GM19099 (cell line): Measurements from ENCODE around the gene GALC.
A peak's percentile ranks its signal among the peaks of the same experiment; 100 is the strongest.

Experiments
- POLR2A ChIP-seq: IDR thresholded peaks from 3 replicates; pipeline ENCODE4 v1.6.1; 2011; ENCODE audit warnings: low read depth; ENCODE audit not compliant: insufficient read length; ENCODE audit errors: extremely low read depth

The GALC gene

DNA sequence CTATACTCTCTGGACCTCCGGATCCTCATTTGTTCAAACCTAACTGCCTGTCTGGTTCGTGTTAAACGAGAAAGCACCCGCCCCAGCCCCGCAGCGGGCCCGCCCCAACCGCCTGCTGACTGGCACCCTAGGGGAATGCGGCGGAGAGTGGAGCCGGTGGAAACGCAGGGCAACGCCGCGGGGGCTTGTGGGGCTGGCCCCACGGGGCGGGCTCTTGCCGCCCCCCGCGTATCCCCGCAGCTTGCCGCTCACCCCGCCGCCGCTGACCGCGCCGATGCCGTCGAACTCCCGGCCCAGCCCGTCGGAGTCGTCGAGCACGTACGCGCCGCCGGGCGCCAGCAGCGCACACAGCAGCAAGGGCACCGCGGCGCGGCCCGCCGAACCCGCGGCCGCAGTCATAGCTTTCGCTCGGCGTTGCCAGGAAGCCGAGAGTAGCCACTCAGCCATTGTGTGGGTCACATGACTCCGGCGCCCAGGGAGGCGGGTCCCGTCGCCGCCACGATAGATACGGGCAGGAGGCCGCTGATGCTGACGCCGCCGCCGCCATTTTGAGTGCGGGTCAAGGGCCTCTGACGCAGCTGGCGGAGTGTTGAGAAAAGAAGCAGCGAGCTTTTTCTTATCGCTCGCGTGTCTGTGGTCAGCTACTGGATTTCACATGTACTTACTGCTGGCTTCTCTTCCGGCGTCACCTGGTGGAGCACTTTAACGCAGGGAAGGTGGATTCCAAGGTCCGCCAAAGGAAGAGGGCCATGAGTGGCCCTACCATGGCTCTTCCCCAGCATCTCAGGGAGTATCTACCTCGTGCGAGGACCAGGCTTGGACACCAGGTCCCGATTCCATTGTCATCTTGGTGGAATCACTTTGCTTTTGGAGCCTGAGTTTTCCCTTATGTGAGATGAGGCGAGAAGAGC is at the start of gene GALC:
Gene GALC, minus strand, starts transcription at position 465 of the 911 bp plus-strand sequence. Its CDS starts 18 bp downstream, at position 447.
- peak; percentile 73 for TF ChIP-seq POLR2A

DNA sequence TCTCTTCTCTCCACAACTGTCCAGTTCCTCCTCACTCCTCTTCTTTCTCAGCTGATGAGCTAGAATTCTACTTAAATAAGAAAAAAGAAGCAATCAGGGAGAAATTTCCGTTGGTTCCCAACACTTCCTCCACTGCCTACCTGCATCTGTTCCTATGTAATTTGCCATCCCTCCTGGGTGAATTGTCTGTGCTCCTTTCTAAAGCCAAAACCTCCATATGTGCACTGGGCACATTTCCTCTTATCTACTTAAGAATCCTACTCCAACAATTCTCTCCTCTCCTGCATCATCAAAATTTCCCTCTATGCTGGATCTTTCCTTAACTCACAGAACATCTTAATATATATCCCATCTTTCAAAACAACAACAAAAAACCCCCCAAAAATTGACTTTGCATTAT is 47.2 kb upstream of the GALC start:
- no peak for TF ChIP-seq POLR2A

DNA sequence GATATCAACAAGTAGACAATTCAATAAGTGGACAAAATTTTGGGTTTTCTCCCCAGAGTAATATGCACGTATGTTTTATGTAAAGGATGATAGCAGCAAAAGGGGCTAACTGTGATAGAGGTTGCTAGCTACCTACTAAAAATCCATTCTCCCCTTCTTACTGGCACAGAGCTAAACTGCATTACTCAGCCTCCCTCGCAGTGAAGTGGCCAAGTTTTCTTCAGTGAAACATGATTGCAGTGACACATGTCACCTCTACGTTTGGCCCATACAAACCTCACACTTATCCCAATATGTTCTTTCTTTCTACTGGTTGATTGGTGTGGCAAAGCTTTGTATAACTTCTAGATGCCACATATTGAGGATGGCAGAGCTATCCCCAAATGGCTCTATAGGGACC is 46.2 kb upstream of the GALC start:
- no peak for TF ChIP-seq POLR2A

DNA sequence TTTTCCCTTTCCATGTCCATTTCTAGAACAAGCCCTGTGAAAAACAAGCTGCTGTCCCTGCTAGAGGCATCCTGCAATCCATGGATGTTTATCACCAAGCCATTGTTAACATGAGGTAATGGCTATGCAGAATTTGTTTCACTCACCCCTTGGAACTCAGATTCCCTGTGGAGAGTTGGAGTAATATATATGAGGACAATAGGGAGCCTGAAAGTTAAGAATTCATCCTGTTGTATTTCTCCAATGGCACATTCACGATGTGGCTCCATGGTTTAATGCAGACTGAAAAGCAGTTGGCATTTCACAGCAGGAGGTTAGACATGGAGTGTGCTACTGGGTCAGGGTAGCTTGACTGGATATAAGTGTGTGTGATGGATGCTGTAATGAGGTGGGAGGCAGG is 44.3 kb upstream of the GALC start:
- TF ChIP-seq POLR2A, result no peak

DNA sequence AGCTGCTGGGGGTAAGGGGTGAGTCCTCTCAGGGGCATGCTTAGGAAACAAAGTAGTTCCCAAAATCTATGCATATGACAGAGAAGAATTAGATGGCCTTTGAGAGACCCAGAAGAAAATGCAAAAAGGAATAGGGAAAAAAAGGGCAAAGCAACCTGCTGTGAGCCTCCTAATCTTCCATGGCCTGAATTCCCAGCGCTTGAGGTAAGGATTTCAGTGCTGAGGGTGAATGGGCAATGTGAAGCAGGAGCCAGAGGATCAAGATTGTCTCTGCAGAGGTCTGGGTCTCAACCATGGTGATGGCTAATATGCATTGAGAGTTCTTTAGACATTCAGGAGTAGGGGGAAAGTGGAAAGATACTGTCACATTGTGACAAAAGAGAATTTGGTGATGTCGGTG is 43.4 kb upstream of the GALC start:
- no peak for TF ChIP-seq POLR2A

DNA sequence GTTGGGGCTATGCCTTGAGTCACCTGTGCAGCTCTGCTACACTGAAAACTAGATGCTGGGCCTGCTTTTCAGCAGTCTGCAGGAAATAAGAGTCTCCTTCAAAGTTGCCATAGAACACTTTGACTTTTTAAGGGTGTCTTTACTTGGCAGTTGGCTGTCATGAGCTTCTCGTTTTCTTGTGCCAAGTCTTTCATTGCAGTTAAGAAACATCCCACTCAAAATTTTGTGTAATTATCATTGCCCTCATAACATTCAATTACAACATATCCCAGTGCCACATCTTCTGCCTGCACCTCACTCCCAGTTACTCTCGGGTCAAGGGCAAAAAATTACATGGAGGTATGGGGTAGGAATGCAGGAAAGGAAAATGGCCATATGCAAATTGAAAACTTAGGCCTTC is 41.1 kb upstream of the GALC start:
- no peak for TF ChIP-seq POLR2A

DNA sequence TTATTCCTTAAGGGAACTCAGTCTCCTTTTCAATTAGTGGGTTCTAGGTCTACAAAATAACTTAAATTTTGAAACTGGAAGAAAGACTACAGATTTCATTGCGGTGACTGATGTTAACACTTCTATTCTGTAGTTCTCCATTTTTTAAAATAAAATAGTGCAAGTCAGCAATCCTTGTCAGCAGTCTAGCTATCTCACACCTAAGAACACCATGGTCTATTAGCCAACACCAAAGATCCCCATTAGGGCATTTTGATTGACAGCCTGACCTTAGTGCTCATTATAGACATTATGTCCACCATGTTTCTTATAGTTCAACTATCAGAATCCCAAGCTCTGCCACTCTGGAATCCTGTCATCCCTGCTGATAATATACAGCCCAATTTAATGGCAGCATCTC is 39.4 kb upstream of the GALC start:
- TF ChIP-seq POLR2A, result no peak

DNA sequence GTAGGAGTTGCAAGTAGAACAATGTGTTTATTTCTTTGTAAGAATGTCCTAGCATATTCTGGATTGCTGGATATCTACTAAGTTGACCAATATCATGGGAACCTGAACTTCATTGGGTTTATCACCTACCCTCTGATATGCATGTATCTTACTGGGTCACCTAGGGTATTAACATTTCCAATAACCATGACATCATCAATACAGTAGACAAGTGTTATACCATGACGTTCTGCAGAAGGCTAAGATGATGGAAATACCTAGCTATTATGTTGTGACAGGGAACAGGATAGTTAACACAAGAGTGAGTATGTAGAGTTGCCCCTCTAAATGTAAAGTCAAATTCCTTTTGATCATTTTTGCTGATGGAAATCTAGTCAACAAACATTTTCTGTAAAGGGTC is 37.9 kb upstream of the GALC start:
- TF ChIP-seq POLR2A, result no peak

DNA sequence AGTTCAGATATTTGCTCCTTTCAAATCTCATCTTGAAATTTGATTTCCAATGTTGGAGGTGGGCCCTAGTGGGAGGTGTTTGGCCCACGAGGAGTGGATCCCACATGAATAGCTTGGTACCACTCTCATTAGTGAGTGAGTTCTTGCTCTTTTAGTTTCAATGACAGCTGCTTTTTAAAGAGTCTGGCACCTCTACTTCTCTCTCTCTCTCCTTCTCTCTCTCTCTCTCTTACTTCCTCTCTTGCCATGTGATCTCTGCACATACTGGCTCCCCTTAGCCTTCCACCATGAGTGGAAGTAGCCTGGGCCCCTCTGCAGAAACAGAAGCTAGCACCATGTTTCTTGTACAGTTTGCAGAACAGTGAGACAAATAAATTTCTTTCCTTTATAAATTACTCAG is 37.1 kb upstream of the GALC start:
- TF ChIP-seq POLR2A, result no peak

DNA sequence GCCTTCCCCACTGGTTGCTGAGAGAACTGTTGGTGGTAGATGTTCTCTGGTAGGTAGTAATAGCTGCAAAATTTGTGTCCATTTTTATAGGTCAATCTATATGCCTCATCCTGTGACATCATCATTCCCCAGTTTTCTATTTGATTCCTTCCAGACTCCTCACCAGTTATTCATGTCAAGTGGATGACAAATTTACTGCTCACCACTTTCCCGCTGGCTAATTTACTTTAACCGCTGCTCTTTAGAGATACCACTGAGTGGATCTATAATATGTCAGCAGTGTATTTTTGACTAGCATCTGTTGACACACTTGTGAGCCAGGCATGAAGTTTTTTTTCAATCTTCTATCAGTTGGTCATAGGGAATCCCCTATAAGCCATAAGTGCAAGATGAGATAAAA is 36.5 kb upstream of the GALC start:
- no peak for TF ChIP-seq POLR2A

DNA sequence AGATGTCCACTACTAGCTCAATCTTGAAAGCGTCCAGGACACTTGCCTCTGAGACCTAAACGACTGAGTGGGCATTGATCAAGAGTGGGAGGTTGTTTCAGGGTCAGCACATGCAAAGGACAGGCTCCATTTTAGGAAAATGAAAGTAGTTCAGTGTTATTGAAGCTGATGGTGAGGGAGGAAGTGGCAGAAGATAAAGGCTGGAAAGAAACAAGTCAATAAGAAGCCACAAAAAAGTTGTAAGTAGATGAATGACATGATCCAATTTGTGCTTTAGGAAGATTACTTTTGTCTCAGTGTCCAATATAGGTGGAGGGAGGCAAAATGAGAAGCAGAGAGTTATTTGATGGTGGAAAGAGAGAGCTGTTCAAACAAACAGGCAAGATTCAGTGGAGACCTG is 33.9 kb upstream of the GALC start:
- no peak for TF ChIP-seq POLR2A

DNA sequence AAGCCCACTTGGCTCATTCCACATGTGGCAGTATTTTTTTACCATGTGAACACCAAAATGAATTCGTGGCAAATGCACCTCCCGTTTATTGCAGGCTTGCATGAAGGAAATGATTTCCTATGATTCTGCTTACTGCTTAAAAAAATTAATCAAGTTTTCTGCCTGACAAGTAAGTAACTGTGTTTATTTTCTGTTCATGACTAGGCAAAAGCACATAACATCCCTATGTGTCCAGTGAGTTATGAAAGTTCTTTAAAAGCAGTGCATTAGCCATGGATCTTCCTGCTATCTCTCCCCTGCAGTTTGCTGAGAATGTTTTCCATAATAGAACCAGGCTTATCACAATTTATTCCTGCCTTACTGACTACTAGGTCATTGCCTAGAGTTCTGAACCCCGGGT is 32.3 kb upstream of the GALC start:
- TF ChIP-seq POLR2A, result no peak

DNA sequence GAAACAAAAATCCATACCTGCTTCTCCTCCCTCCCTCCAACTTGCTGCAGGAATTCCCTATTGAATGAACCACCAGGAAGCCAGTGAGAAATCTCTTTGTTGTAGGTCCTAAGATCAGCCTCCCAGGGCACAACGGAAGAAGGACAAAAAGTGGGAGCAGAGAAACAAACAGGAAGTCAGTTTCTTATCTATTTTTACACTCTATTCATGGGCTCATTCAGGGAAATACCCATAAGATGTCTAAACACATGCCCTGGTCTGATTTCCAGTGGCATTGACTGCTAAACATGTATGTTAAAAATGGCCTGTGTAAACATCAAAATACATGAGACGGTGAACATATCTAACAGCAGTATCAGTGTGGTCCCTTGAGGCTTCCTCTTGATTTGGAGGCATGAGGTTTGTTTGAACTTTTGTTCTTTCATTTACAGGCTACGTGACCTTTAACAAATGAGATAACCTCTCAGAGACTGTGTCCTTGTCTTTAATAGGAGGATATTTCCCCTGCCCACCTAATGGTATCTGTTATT is 30.7 kb upstream of the GALC start:
- TF ChIP-seq POLR2A, result no peak

DNA sequence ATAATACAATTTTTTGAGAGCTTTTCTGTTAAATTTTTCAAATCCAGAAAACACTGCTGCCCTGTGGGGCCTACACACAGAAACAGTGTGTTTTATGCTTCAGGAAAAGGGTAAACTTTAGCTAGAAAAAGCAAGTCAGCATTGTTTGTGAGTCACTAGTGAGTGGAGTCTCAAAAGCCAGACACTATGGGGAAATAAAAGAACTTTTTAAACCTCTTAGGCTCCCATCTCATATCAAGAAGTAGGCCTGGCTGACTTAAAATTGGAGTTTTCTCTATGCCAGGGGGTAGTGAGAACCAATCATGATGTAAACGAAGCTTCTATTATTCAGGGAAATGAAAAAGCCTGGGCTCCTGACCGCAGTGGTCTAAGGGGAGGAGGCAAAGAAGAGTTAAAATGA is 24.6 kb upstream of the GALC start:
- no peak for TF ChIP-seq POLR2A

DNA sequence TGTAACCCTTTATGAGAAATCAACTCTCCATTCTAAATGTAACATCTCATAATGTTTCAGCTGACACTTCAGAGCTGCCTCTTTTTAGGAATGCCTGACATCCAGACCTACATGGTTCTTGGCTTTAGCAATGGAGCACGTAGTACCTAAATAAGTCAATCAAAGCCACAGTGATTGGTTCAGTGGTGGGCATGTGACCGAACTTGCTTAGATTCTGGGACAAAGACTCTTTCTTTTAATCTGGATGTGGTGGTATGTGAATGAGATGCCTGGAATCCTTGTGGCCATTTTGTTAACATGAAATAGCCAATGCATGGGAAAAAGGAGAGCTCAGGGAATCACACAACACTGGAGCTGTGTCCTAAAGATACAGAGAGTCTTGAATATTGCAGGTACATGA is 23.8 kb upstream of the GALC start:
- TF ChIP-seq POLR2A, result no peak

DNA sequence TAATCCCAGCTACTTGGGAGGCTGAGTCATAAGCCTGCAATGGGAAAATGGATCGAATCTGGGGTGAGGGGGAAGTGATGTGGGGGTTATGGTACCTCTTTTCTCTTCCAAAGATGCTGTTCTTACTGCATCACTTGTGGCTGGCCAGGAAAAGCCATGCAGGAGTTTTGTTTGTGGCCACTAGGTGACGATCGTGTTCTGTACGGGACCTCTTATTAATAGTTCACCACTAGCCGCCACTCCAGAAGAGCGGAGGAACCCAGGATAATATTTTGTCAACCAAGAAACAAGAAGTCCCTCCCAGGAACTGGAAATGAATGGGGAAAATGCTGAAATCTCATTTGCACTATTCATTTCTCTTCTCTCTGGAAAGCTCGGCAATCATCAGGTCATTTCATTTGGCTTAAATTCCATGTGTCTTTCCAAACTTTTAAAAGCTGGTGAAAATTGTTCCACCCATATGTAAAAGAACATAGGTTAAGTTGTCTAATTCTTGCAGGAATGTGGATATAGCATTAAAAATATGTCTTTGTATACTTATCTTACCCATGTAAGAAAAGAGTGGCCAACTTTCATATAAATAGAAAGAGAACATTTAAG is 20.9 kb upstream of the GALC start:
- TF ChIP-seq POLR2A, result no peak

DNA sequence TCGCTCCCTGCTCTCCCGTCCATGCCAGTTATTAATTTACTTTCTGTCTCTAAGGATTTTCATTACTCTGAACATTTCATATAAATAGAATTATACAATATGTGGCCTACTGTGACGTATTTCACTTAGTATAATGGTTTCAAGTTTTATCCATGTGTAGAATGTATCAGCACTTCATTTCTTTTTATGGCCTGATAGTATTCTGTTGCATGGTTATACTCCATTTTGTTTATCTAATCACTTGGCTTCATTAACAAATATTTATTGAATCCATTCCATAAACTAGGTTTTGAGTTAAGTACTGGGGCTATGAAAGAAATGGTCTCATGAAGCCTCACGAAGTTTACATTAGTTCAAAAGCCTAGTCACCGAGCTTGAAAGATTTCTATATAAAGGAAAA is 19.5 kb upstream of the GALC start:
- no peak for TF ChIP-seq POLR2A

DNA sequence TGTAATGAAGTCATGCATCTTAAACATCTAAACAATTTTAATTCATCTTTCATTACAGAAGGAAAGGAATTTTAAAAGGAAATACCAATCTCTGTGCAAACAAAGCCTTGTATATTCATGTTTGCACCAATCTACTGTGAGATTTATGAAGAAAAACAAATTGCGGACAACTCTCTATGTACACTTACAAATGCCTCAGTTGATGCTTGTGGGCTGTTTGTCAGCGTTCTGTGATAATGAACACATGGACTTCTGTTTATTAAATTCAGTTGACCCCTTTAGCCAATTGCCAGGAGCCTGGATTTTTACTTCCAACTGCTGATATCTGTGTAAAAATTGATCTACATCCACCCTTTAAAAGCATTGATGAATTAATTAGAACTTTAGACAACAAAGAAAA is 17.3 kb upstream of the GALC start:
- no peak for TF ChIP-seq POLR2A
